Middle frontal gyrus (tissue), 1 donor: ENCODE results near the gene BMX.

Experiments
- DNase-seq: peaks from one replicate; pipeline ENCODE4 v3.0.0-alpha.2; 2015; ENCODE audit warnings: low spot score; ENCODE audit errors: extremely low spot score

The BMX gene

DNA sequence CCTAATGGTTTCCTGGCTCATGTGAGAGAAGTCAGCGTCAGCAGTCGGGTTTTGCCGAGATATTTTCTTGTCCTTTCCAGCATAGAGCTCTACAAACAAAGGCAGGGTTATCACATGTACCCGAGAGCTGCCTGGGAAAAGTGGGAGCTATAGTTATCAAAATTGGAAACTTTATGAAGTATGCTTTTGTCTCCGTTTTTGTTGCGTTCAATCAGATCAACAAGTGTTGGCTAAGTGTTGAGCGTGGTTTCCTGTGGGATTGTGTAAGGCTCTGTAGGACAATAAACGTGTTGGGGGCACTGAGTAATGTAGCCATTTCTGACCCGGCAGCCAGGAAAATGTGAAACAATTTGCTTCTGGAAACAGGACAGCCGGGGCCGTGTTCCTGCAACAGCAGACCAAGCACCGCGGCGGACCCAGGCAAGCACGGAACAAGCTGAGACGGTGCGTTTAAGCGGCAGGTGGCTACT lies at the start of gene BMX:
TSS of gene BMX (plus strand) at position 311 of the 470 bp plus-strand sequence. CDS start 7,547 bp downstream, outside the sequence.
- DNase-seq: no peak

DNA sequence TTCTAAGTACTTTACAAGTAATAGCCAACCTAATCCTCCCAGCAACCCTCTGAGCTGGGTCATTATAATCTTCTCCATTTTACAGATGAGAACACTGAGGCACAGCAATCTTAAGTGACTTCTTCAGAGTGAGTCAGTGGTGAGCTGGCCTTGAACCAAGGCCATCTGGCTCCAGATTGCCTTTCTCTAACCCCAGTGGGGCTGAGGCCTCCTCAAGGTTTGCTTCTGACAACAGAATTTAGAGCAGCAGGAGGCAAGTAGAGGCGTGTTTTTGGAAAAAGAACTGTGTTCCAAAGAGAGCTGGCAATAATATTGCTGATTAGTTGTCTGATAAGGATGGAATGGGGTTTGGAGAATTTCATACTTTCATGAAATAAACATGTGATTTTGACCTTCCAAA lies 48.7 kb upstream of the BMX start:
- no peak for DNase-seq

DNA sequence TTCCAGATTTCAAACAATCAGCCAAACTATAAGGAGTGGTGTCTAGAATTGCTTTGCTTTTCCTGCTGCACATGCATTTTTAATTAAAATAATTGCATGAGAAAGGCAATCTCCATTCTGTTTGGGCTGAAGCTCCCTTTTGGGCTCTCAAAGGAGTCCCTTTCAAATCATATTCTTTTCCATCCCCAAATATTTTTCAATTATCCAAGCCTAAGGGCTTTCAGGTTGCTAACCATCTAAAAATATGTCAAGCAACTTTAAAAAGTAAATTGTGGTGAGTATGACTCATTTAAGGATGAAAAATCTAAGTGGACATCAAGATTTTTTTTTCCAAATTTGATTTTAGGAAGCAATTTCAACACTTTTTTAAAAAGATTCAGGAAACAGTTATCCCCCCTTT lies 35.9 kb upstream of the BMX start:
- DNase-seq: no peak

DNA sequence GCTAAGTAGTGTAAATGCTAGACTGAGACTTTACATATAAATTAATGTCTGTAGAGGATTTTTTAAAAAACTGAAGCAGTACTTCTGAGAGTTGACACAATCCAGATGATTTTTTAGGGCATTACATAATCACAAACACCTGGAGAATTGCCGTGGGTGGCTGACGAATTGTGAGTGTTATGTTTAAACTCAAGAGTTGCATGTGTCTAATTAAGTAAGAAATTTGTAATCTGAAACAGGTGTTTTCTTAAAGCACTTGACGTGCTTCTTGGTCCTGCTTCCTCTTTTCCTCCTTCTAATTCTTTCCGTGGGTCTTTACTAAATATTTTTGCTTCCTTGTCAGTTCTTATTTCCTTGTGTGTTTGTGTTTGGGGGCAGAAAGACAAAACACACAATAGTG lies 35.3 kb upstream of the BMX start:
- no peak for DNase-seq

DNA sequence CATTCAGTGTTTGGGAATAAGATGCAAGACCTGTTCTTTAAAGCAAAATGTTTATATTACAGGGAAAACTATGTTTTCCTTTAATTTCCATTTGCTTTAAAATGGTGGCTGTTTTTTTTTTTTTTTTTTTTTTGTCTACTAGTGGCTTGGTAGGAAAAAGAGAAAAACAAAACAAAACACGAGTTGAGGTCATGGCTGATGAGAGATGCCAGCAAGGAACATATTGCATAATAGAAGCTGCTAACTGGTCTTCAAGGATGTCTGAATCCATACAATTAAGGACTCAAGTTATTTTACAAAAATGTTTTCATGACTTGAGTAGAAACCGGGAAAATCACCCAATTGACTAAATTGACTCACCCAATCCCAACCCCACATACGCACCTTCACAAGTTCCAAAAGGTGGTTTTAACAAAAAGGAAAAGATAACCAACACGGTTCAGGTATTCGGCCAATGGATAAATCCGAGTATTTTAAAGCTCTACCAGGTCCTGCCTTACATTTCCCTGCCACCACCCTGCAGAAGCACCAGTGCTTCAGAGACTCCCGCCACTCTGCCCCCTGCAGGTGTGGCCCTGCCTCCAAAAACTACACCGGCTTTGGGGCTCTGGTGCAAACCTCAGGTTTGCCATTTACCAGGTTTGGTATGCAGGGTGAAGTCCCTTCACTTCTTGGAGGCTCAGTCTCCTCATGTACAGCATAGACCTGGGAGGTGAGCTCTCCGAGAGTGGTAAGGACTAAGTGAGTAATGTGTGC lies 34.5 kb upstream of the BMX start:
- DNase-seq: no peak

DNA sequence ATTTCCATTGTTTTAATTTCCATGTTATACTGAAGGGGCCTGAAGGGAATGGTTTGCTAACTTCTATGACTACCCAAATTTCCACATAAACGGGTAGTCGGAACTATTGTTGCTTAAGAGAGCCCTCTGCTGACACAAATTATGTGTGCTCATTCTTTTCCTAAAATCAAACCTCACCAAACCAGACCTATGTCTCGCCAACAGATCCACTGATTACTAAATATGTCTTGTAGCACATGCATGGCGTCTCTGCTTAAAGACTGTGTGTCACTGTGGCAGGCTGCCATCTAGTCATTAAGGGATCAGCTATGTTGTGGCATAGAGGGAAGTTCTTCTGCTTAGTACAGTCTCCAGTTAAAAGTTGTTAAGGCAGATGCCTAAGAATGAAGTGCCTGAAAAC lies 32.6 kb upstream of the BMX start:
- DNase-seq: peak; percentile 6

DNA sequence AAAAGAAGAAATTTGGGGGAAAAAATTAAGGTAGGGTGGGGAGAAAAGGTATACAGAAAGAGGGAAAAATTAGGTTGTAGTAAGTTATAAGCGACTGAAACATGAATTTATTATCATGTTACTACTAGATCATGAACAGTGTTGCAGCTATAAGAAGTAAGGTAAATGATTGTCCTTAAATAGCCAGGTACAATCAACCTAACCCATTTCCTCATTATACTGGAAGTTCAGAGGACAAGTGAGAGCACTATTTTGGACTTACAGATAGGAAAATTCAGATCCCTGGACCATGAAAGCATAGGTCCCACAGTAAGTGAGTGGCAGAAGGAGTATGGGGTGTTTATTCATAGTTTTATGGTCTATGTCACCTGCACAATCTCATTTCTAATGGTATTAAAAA lies 31.0 kb upstream of the BMX start:
- DNase-seq: no peak

DNA sequence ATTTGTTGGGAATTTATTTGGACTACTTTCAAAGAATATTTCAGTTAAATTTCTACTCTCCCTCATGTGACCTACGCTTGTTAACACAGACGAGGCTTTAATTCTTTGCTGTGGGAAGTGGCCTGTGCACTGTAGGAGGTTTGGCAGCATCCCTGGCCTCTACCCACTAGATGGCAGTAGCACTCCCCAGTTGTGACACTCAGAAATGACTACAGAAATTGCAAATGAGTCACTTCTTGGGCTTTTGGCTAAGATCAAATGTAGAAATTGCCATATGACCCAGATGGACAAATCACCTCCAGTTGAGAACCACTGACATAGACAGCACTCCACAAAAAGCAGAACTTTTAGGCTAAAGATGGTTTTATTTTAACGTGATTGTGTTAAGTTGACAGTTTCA lies 29.6 kb upstream of the BMX start:
- DNase-seq: no peak

DNA sequence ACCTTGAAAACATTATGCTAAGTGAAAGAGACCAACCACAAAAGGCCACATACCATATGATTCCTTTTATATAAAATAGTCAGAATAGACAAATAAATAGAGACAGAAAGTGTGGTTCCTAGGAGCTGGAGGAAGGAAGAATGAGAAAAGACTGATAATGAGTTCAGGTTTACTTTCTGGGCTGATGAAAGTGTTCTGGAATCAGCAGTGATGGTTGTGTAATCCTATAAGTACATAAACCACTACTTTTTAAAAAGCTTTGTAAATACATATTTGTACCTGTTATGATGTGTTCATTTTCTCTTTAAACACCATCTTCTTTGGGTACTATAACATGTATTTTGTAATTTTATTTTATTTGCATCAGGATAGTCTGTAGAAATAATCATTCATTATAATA lies 28.1 kb upstream of the BMX start:
- DNase-seq: no peak

DNA sequence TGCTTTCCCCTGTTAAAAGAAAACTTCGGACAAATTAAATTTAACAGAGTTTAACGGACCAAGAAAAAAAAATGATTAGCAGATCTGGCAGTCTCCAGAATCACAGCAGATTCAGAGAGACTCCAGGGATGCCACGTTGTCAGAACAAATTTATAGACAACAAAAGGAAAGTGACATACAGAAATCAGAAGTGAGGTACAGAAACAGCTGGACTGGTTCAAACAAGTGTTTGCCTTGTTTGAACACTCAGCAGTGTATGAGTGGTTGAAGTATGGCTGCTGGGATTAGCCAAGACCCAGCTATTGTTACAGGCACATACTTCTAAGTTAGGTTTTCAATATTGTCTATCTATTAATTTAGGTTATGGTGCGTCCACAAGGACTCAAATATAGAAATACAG lies 26.6 kb upstream of the BMX start:
- no peak for DNase-seq

DNA sequence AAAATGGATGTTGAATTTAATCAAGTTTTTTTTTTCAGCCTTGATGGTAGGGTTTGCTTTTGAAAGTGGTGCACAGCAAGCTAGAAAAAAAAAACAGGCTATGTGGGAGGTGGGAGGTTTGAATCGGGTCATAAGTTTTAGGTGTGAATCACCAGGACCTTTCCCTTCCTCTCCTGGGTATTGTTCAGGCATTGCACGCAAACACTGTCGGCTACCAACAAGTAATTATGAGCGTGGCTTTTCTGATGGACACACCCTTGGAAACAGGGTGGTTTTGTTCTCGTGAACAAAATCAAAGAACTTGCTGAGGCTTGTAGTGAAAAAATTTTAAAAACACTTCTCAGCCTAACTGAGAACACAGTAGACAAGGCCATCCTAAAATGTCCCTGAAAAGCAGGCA lies 25.6 kb upstream of the BMX start:
- DNase-seq: no peak

DNA sequence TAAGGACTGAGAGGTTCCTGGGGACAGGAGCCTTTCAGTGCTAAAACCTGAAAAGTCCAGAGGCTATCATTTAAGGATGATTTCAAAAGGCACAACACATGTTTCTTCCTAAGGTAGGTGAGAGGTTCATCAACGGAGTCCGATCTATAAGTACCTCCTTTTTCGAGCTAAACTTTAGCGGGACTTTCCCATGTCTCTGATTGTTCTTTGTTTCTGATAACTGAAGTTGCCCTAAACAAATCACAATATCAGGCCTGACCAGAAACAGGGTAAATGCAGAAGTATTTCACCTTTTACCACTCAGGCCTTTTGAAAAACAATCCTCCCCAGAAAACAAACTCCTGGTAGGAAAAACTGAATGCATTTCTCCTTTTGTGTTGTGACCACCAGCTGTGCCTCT lies 25.1 kb upstream of the BMX start:
- DNase-seq: no peak

DNA sequence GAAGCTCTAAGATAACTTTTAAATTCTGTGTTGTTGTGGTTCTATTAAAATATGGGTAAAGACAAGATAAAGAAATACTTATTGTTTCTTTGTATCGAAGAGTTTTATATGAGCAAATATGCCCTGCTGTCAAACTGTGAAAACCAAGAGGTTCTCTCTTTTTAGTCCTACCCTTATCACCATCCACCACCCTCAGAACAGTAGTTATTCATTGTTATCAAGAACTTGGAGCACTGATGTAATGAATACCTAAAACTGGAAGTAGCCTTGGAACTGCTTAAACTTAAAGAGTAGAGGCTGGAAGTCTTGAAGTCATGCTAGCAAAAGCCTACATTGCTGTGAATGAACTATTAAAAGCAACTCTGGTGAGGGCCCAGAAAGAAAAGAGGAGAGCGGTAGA lies 16.7 kb upstream of the BMX start:
- no peak for DNase-seq

DNA sequence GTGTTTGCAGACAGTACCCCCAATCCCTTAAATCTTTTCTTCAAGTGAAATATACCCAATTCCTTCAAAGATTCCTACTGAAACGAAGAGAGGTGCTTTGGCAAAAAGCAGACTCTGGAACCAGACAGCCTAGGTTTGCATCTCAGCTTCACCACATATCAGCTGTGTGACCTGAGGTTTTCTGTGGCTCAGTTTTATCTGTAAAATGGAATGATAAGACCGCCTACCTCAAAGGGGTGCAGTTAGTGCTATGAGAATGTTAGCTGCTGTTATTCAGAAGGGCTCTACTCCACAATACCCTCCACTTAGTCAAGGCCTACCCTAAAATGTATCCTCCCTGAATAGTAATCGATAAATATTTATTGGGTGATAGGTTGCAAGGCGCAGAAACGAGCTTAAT lies 8.1 kb upstream of the BMX start:
- no peak for DNase-seq

DNA sequence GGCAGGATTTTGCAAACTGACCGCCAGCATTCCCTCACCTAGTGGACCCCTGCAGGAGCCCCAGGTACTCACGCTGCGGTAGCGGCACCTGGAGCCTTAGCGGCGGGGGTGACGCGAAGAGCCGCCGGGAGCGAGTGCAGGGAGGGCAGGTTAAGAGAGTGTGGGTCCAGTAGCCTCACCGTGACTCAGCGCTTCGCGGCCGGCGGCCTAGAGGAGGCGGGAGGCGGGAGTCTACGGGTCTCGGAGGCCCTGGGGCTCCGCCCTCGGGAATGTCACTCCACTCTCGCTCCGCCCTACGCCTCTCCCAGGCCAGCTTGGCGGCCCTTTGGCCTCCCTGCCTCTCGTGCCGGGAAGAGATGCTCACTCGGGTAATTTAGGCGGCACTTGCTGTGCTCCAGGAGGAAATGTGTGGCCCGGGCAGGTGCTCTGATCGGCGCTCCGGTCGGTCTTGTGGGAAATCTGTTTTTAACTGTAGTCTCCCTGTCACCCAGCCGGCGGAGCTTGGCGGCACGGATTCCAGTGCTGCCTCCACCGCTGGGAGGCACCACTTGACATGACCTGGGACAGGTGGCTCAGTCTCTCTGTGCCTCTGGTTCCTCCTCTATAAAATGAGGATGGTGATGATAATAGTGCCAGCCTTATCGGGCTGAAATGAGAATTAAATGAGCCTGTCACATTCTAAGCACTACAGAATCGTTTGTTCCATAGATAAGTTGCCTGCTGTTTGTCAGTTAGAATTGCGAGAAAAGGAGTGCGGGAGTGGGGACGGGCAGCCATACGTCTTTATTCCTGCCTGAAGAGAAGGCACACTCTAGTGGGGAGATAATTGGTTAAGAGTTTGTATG lies 7.3 kb upstream of the BMX start, which contains the start of gene PIR:
TSS of gene PIR (minus strand) at position 216 of the 845 bp plus-strand sequence. CDS start 2,076 bp downstream, outside the sequence.
- peak; percentile 70 for DNase-seq

DNA sequence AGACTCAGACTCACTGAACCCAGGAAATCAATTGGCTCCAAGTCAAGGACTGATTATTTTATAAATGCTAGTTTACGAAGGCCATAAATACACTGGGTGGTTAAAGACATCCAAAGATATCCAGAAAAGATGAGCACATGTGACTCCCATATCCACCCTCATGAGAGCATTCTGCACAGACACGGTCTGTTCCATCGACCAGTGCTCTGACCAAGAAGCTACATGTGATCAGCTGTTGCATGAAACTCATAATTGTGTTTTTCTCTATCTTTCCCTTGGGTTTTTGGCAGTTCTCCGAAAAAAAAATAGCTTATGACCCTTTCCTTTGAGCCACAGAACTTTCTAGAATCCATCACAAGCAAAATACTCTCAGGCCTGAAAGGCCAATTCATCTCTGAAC lies 4.8 kb upstream of the BMX start:
- no peak for DNase-seq

DNA sequence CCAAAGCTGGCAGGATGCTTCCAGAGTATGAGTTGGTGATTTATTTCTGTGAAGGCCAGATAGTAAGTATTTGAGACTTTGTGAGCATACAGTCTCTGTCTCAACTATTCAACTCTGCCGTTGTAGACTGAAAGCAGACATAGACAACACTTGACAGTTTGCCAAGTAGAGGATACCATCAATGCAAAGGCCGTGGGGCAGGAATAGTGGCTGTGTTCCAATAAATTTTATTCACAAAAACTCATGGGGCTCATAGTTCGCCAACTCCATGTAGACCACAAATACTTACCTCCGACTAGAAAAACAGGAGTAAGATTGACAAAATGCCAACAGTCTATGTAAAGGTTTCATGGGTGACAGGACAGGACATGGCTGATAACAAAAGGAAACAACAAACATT lies 3.8 kb upstream of the BMX start:
- DNase-seq: no peak

DNA sequence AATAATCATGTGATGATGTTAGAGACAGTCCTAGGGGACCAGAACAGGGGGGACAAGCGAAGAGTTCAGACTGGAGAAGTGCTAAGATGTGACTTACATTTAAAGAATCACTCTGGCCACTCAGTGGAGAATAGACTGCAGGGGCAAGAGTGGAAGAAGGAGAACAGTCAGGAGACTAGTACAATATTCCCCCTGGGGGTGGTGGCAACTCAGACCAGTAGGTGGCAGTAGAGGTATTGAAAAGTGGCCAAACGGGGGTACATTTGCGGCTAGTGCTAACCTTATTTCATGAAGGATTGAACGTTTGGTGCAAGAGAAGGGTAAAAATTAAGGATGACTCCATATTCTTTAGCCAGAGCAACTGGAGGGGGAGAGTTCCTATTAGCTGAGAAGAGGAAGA lies 2.7 kb upstream of the BMX start:
- no peak for DNase-seq

DNA sequence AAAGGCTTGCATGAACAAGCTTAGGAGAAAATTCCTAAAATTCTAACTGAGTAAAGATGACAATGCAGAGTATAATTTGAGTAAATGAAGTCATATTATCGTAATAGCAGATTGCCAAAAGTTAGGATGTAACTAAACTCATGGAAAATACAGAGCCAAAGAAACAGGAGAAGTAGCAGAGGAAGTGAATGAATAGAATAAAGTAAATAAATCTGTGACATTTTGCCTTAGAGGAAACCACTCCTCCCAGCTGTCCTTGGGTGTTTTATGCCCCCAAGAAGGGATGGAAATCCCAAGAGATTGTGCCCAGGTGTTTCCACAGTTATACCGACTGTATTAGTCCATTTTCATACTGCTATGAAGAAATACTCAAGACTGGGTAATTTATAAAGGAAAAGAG lies 1.9 kb upstream of the BMX start:
- no peak for DNase-seq

DNA sequence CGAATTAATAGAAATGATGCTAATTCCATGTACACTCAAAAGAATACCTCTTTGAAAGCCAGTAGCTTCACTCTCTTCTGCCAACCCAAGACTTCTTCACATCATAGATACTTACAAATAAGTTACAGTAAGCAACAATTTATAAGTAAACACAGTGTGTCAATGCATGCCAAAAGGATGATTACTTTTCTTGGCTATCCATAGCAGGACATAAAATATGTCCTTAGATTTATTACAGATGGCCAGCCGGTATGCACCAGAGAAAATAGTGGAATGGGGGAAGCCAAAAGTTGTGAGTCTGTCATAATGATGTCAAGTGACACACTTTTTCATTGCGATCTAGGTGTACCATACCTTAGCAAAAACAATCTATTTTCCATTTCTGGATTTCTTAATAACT lies 631 bp upstream of the BMX start:
- DNase-seq: no peak

DNA sequence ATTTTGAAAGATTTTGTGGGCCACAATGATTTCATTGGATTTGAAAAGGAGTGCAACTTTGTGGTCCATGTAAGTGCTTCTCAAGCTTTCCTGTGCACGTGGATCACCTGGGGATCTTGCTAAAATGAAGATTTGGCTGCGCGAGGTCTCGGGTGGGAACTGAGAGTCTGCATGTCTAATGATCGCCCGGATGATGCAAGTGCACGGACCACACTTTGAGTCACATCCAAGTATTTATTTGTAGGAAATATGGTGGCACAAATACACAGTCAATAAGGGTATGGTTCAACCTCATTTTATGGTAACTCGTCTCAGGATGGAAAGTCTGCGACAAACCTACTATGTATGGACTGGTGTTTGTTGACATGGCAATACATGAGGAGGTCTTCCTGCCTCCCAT lies 899 bp downstream of the BMX start:
- no peak for DNase-seq

DNA sequence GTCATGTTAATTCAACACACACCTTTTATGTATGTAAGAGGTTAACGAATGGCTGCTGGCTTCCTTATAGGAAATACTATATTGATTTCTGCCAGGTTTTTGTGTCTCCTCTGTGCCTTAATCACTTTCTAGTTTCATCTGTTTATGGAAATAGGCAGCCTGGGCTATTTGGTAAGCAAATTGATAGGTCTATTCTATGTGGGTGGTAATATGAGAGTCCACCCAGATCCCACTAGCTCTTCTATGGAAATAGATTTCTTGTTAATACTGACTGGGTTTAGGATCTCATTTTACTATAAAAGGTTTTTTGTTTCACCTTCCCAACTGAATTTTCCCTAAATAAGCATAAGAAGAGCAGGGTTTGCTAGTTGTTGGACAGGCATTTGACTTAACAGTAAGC lies 4.1 kb downstream of the BMX start:
- no peak for DNase-seq

DNA sequence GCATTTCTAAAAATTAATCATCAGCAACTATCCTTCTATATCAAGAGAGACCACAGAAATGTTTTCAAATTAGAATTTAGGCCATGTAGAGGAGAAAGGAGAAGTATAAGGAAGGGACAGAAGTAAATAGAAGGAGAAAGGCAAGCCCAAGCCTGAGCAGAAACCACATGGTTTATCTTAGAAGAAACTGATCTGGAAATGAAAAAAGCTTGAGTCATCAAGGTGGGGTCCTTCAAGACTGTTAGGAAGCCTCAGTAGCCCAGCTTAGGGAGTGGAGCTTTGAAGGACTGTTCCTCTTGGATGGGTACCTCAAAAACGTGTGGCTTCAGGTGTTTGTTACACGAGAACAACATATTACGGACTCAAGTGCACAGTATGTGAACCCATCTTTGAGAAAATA lies 4.5 kb downstream of the BMX start:
- no peak for DNase-seq
